Thyroid gland (tissue), 4 donors: ENCODE results near the gene NGEF. TPM values are rescaled to one million over a fixed set of nuclear protein-coding genes. Genes with fewer than 3 reads are reported as not detected.

ENCODE experiments used
- DNase-seq, 2 donors: peaks; one replicate each; pipeline ENCODE4 v3.0.0-alpha.2; 2019
- H3K27ac ChIP-seq, 3 donors: fragments of 200-600 bp; sonication (generic); 1 replicate in 2 of 3; 2 replicates in 1 of 3; pipeline ENCODE4 v1.5.1; 2016 to 2019; ENCODE audit warnings: mild to moderate bottlenecking in 1 of 3, moderate library complexity in 1 of 3
- H3K27me3 ChIP-seq: fragments of 200-600 bp; sonication (generic); one replicate; pipeline ENCODE4 v1.5.1; 2019
- H3K36me3 ChIP-seq, 2 donors: fragments of 200-600 bp; sonication (generic); one replicate each; pipeline ENCODE4 v1.5.1; 2016 to 2019
- H3K4me1 ChIP-seq, 2 donors: fragments of 200-600 bp; sonication (generic); one replicate each; pipeline ENCODE4 v1.5.1; 2017 to 2019
- H3K4me3 ChIP-seq, 3 donors: fragments of 200-600 bp; sonication (generic); replicated peaks in 1 of 3; 1 replicate in 2 of 3; 2 replicates in 1 of 3; pipeline ENCODE4 v1.5.1; 2016; ENCODE audit warnings: mild to moderate bottlenecking in 1 of 3
- H3K9me3 ChIP-seq: fragments of 200-600 bp; sonication (generic); one replicate; pipeline ENCODE4 v1.5.1; 2017
- CTCF ChIP-seq, 6 experiments: fragments of 200-600 bp in 3 of 6; fragments of 450-650 bp in 3 of 6; sonication (generic) in 3 of 6; IDR thresholded peaks; one replicate each; pipeline ENCODE4 v1.5.1; 2016 to 2019; ENCODE audit warnings: antibody characterized with exemption in 6 of 6, mild to moderate bottlenecking in 2 of 6, inconsistent platforms in 1 of 6, moderate library complexity in 1 of 6
- POLR2A ChIP-seq, 2 donors: fragments of 450-650 bp; IDR thresholded peaks; one replicate each; pipeline ENCODE4 v1.6.1; 2017; ENCODE audit warnings: antibody characterized with exemption in 2 of 2, mild to moderate bottlenecking in 2 of 2, moderate library complexity in 1 of 2
- WGBS, 2 donors: methylation state at CpG; one replicate each; pipeline ENCODE4 v1.1.5; 2017; 5-methylcytosine and 5-hydroxymethylcytosine counted together
- intact Hi-C: fragments of 100-400 bp; cut with DNase I; formaldehyde crosslinking; loops from one replicate; pipeline ENCODE4 v1.15.1; 2023
- total RNA-seq, 4 donors: library from RNA; depleted of rRNA; stranded (reverse); fragments of >200 nt; gene quantifications; one replicate each; pipeline ENCODE4 v1.2.3, GENCODE V29; 2016

Gene NGEF
- total RNA-seq, 4 donors from 2014 or later: 0.11 to 2.1 TPM; not detected in 2

- H3K27ac ChIP-seq: no peak overlapping the region
- intact Hi-C loops: no loop called here
- no peaks in the 10 kb centered on the region for H3K27me3 ChIP-seq
- H3K4me1 ChIP-seq: peaks cover 5 to 16% of the 10 kb centered on the region in 2 donors
- TF ChIP-seq CTCF (IDR thresholded peaks at IDR 0.05) (no peak), POLR2A (IDR thresholded peaks at IDR 0.05) (no peak)
- WGBS, 2 donors: 85 to 94% methylated on average over 6 of the region's 6 CpGs
- DNase-seq: no peak
- no peak overlapping the region for H3K4me3 ChIP-seq
- H3K9me3 ChIP-seq: no peaks in the 10 kb centered on the region
- H3K36me3 ChIP-seq: no peaks in the 10 kb centered on the region
These were observed 139.0 kb downstream of the NGEF start for GRCh38 chr2:232873909-232874641.

DNA sequence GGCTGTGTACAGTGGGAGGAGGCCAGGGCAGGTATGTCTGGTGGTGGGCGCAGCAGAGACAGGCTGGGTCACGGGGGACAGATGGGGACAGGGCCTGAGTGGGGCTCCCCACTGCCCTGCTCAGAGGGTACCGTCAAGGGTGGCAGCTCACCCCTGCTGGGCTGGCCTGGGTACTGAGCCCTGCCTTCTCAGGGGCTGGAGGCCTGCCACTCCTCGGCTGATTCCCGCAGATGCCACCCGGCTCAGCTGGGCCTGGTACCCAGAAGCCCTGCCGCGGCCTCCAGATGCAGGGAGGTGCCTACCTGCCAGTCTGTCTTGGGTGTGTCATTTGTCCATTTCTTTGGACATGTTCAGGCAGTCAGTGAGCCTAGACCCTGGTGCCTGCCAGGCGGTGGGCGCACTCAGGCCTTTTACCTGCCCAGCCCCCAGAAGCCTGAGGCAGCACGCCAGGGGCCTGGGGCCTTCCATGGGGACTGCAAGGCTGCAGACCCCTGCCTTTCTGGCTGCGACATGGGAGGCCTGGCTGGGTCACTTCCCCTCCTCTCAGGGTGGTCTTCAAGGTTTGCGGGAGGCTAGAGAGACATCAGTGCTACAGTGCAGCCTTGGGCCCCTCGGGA lies 139.7 kb downstream of the NGEF start:
- H3K36me3 ChIP-seq: no peaks in the 10 kb centered on the region
- no peak overlapping the region for H3K27ac ChIP-seq
- H3K4me3 ChIP-seq: no peak overlapping the region
- no peak for TF ChIP-seq POLR2A (IDR thresholded peaks at IDR 0.05)
- TF ChIP-seq CTCF (IDR thresholded peaks at IDR 0.05): no peak
- no peaks in the 10 kb centered on the region for H3K9me3 ChIP-seq
- no peaks in the 10 kb centered on the region for H3K27me3 ChIP-seq
- WGBS, 2 donors: 83 to 98% methylated on average over 7 of the region's 14 CpGs
- intact Hi-C loops: no loop called here
- peaks cover 5 to 16% of the 10 kb centered on the region in 2 donors for H3K4me1 ChIP-seq
- DNase-seq: no peak

DNA sequence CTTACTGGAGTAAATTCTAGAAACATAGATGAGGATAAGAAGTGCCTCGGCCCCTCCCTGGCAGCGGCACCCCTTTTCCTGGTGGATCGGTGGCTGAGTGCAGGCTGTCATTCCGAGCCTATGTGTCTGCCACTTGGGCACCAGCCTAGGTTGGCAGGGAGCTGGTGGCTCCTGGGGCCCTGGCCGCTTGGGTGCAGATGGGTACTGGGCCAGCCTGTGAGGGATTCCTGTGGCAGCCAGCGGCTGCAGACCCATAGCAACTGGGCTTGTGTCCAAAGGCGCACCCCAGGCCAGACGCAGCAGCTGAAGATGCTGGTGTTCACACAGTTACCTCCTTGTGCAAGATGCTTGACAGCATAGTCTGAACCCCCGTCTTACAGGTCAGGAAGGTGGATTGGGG lies 140.2 kb downstream of the NGEF start:
- TF ChIP-seq CTCF (IDR thresholded peaks at IDR 0.05) (no peak), POLR2A (IDR thresholded peaks at IDR 0.05) (no peak)
- no peak overlapping the region for H3K27ac ChIP-seq
- no peaks in the 10 kb centered on the region for H3K9me3 ChIP-seq
- no peak overlapping the region for H3K4me3 ChIP-seq
- no peaks in the 10 kb centered on the region for H3K36me3 ChIP-seq
- no peaks in the 10 kb centered on the region for H3K27me3 ChIP-seq
- WGBS, 2 donors: 93 to 98% methylated on average over 5 to 7 of the region's 9 CpGs
- no peak for DNase-seq
- intact Hi-C loops: no loop called here
- peaks cover 5 to 16% of the 10 kb centered on the region in 2 donors for H3K4me1 ChIP-seq

DNA sequence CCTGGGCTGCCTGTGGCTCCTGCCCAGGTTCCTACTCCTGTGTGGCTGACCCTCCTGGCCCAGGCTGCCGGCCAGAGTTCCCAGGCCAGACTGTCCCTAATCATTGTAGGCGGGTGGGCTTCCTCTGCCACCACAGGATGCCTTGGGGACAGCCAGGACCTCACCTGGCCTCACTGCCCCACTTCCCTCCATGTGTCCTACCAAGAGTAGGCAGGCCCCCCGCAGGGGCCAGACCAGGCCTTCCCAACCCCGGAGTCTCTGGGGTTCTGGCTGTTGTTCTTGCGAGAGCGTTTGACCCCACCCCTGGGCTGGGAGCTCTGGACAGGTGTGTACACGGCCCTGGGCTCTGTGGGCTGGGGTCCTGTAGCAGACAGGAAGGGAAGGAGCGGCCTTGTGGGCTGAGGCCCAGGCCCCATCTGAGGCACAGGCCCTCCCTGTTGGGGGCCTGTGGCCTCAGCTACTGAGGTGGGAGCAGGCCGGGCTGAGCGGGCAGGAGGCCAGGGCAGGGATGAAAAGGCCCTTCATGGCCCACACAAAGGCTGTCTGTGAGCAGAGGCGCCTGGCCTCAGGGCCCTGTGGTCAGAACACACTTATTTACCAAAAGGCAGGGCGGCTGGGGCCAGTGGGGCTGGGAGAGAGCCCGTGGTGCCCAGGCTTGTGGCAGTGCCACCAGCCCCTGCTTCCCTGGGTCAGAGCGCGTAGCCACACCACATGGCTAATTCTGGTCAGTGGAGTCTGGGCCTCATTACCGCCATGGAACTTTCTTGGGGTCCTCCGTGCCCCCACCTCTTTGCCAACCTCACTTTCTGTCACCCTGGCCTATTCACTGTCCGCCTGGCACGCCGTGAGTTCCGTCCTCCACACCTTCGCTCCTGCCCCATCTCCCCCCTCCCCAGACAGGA lies 141.0 kb downstream of the NGEF start:
- TF ChIP-seq CTCF (IDR thresholded peaks at IDR 0.05) (no peak), POLR2A (IDR thresholded peaks at IDR 0.05) (no peak)
- WGBS, 2 donors: 91 to 93% methylated on average over 13 to 20 of the region's 22 CpGs
- H3K27ac ChIP-seq: no peak overlapping the region
- DNase-seq: no peak
- intact Hi-C loops: no loop called here
- H3K27me3 ChIP-seq: no peaks in the 10 kb centered on the region
- no peaks in the 10 kb centered on the region for H3K36me3 ChIP-seq
- H3K9me3 ChIP-seq: no peaks in the 10 kb centered on the region
- H3K4me3 ChIP-seq: no peak overlapping the region
- H3K4me1 ChIP-seq: peaks cover 5 to 16% of the 10 kb centered on the region in 2 donors
